ENCODE data around the gene ORMDL2.
"Not testable (repeated sequence)": the region's sequence is repeated elsewhere in the genome, so short reads cannot be mapped to it uniquely, and the experiment has no call there.

ORMDL2 gene

GRCh38 chr12:55829967-55830600, 12.2 kb downstream of the ORMDL2 start:
- no peak for DNase-seq

- no peak for DNase-seq
Observed at GRCh38 chr12:55830601-55831446, 13.0 kb downstream of the ORMDL2 start.

GRCh38 chr12:55831447-55831815, 13.6 kb downstream of the ORMDL2 start:
- no peak for DNase-seq

- no peak for DNase-seq
Observed at GRCh38 chr12:55833056-55833455, 15.2 kb downstream of the ORMDL2 start.

GRCh38 chr12:55834400-55834799, 16.6 kb downstream of the ORMDL2 start:
- DNase-seq = not testable (repeated sequence)

GRCh38 chr12:55838361-55838760, 20.5 kb downstream of the ORMDL2 start:
- DNase-seq = no peak

- no peak for DNase-seq
Observed at GRCh38 chr12:55839345-55840140, 21.7 kb downstream of the ORMDL2 start.

- no peak for DNase-seq
Observed at GRCh38 chr12:55840581-55841351, 22.9 kb downstream of the ORMDL2 start.

GRCh38 chr12:55842681-55843429, 25.0 kb downstream of the ORMDL2 start, which contains the start of gene MMP19:
TSS of gene MMP19 (minus strand) at chr12:55842936. CDS start at chr12:55842830, 106 bp downstream.
- no peak for DNase-seq

- DNase-seq = no peak
Observed at GRCh38 chr12:55843431-55843830, 25.6 kb downstream of the ORMDL2 start.

- DNase-seq = no peak
Observed at GRCh38 chr12:55844961-55845360, 27.1 kb downstream of the ORMDL2 start.

- DNase-seq = no peak
Observed at GRCh38 chr12:55845361-55845760, 27.5 kb downstream of the ORMDL2 start.

- no peak for DNase-seq
Observed at GRCh38 chr12:55845785-55846496, 28.1 kb downstream of the ORMDL2 start.

- no peak for DNase-seq
Observed at GRCh38 chr12:55847033-55847432, 29.2 kb downstream of the ORMDL2 start.

- no peak for DNase-seq
Observed at GRCh38 chr12:55847603-55848291, 29.9 kb downstream of the ORMDL2 start.

- no peak for DNase-seq
Observed at GRCh38 chr12:55849616-55850343, 31.9 kb downstream of the ORMDL2 start.

GRCh38 chr12:55850401-55850800, 32.6 kb downstream of the ORMDL2 start:
- DNase-seq = no peak

- no peak for DNase-seq
Observed at GRCh38 chr12:55850893-55851292, 33.1 kb downstream of the ORMDL2 start.

GRCh38 chr12:55852740-55853139, 34.9 kb downstream of the ORMDL2 start:
- DNase-seq = no peak

- no peak for DNase-seq
Observed at GRCh38 chr12:55861396-55861795, 43.6 kb downstream of the ORMDL2 start.
